IPS-11a (cell line): ENCODE data around the gene KRTAP9-6.
"Not testable (repeated sequence)": the region's sequence is repeated elsewhere in the genome, so short reads cannot be mapped to it uniquely, and the experiment has no call there.

ENCODE experiments used
- H3K4me3 ChIP-seq: one replicate; pipeline ENCODE4 v1.5.1; 2013; ENCODE audit warnings: low read depth, low read length, control low read depth

Gene KRTAP9-6, protein sequence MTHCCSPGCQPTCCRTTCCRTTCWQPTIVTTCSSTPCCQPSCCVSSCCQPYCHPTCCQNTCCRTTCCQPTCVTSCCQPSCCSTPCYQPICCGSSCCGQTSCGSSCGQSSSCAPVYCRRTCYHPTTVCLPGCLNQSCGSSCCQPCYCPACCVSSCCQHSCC

DNA sequence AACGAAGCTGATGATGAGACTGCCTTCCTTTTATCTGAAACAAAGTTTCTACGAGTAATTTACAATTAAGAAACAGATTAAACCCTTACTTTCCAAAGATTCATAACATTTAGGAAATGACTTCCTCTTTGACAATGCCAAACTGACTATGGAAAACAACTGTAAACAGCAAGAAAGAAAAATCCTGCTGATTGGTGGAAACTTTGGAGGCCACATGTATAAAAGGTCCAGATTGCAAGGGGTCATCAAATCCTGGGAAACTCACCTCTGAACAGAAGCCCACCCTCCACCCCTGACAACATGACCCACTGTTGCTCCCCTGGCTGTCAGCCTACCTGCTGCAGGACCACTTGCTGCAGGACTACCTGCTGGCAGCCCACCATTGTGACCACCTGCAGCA lies at the start of gene KRTAP9-6:
TSS of gene KRTAP9-6 (plus strand) at position 301 of the 400 bp plus-strand sequence. CDS start at position 301, 0 bp downstream.
- H3K4me3 ChIP-seq: no peak within 1 kb of the TSS

DNA sequence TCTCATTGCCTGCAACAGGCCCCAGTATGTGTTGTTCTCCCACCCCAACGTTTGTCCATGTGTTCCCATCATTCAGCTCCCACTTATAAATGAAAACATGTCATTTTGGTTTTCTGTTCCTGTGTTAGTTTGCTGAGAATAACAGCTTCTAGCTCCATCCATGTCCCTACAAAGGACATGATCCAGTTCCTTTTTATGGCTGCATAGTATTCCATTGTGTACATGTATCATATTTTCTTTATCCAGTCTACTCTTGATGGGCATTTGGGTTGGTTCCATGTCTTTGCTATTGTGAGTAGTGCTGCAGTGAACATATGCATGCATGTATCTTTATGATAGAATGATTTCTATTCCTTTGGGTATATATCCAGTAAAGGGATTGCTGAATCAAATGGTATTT lies 49.5 kb upstream of the KRTAP9-6 start:
- H3K4me3 ChIP-seq: no peak overlapping the region

DNA sequence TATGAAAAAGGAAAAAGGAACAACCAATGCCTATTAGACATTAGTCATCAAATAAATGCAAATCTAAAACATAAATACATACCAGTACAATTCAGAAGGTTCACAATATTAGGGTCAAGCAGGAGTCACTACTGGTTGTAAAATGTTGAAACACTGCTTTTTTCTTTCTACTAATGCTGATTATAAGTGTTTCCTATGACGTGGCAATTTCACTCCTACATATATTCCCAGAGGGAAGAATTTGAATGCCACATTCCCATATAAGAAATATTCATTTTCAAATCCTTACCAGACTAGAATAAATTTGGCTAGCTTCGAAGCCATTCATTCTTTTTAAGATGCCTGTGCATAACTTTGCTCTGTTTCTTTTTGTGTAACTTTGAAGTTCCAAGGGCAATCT lies 41.4 kb upstream of the KRTAP9-6 start:
- no peak overlapping the region for H3K4me3 ChIP-seq

GRCh38 chr17:41226051-41226450 lies 39.1 kb upstream of the KRTAP9-6 start:
- no peak overlapping the region for H3K4me3 ChIP-seq

DNA sequence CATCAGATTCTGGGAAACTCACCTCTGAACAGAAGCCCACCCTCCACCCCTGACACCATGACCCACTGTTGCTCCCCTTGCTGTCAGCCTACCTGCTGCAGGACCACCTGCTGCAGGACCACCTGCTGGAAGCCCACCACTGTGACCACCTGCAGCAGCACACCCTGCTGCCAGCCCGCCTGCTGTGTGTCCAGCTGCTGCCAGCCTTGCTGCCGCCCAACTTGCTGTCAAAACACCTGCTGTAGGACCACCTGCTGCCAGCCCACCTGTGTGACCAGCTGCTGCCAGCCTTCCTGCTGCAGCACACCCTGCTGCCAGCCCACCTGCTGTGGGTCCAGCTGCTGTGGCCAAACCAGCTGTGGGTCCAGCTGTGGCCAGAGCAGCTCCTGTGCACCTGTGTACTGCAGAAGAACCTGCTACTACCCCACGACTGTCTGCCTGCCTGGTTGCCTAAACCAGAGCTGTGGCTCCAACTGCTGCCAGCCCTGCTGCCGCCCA lies 38.5 kb upstream of the KRTAP9-6 start, which contains the start of gene KRTAP9-2:
TSS of gene KRTAP9-2 (plus strand) at position 51 of the 498 bp plus-strand sequence. CDS start at position 58, 7 bp downstream.
- H3K4me3 ChIP-seq: not testable (repeated sequence)

GRCh38 chr17:41230094-41230493 lies 35.1 kb upstream of the KRTAP9-6 start:
- H3K4me3 ChIP-seq: no peak overlapping the region

- no peak overlapping the region for H3K4me3 ChIP-seq
Measured at GRCh38 chr17:41231731-41232130, 33.4 kb upstream of the KRTAP9-6 start.

DNA sequence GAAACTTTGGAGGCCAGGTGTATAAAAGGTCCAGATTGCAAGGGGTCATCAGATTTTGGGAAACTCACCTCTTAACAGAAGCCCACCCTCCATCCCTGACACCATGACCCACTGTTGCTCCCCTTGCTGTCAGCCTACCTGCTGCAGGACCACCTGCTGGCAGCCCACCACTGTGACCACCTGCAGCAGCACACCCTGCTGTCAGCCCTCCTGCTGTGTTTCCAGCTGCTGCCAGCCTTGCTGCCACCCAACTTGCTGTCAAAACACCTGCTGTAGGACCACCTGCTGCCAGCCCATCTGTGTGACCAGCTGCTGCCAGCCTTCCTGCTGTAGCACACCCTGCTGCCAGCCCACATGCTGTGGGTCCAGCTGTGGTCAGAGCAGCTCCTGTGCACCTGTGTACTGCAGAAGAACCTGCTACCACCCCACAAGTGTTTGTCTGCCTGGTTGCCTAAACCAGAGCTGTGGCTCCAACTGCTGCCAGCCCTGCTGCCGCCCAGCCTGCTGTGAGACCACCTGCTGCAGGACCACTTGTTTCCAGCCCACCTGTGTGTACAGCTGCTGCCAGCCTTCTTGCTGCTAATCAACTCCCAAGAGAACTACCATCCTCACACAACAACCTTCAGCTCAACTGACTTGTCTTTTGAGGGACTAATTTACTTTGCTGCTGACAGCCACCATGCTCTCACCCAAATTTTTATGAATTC lies 32.6 kb upstream of the KRTAP9-6 start, which contains the start of gene KRTAP9-3:
TSS of gene KRTAP9-3 (plus strand) at position 51 of the 707 bp plus-strand sequence. CDS start at position 104, 53 bp downstream.
- H3K4me3 ChIP-seq: not testable (repeated sequence)

- not testable (repeated sequence) for H3K4me3 ChIP-seq
Measured at GRCh38 chr17:41237116-41237515, 28.1 kb upstream of the KRTAP9-6 start.

DNA sequence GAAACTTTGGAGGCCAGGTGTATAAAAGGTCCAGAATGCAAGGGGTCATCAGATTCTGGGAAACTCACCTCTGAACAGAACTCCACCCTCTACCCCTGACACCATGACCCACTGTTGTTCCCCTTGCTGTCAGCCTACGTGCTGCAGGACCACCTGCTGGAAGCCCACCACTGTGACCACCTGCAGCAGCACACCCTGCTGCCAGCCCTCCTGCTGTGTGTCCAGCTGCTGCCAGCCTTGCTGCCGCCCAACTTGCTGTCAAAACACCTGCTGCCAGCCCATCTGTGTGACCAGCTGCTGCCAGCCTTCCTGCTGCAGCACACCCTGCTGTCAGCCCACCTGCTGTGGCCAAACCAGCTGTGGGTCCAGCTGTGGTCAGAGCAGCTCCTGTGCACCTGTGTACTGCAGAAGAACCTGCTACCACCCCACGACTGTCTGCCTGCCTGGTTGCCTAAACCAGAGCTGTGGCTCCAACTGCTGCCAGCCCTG lies 27.2 kb upstream of the KRTAP9-6 start, which contains the start of gene KRTAP9-8:
TSS of gene KRTAP9-8 (plus strand) at position 51 of the 489 bp plus-strand sequence. CDS start at position 104, 53 bp downstream.
- H3K4me3 ChIP-seq: not testable (repeated sequence)

GRCh38 chr17:41246995-41247787 lies 18.0 kb upstream of the KRTAP9-6 start:
- not testable (repeated sequence) for H3K4me3 ChIP-seq

DNA sequence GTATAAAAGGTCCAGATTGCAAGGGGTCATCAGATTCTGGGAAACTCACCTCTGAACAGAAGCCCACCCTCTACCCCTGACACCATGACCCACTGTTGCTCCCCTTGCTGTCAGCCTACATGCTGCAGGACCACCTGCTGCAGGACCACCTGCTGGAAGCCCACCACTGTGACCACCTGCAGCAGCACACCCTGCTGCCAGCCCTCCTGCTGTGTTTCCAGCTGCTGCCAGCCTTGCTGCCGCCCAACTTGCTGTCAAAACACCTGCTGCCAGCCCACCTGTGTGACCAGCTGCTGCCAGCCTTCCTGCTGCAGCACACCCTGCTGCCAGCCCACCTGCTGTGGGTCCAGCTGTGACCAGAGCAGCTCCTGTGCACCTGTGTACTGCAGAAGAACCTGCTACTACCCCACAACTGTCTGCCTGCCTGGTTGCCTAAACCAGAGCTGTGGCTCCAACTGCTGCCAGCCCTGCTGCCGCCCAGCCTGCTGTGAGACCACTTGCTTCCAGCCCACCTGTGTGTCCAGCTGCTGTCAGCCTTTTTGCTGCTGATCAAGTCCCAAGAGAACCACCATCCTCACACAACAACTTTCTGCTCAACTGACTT lies 15.4 kb upstream of the KRTAP9-6 start, which contains the start of gene KRTAP9-4:
TSS of gene KRTAP9-4 (plus strand) at position 51 of the 604 bp plus-strand sequence. CDS start at position 85, 34 bp downstream.
- H3K4me3 ChIP-seq: not testable (repeated sequence)

DNA sequence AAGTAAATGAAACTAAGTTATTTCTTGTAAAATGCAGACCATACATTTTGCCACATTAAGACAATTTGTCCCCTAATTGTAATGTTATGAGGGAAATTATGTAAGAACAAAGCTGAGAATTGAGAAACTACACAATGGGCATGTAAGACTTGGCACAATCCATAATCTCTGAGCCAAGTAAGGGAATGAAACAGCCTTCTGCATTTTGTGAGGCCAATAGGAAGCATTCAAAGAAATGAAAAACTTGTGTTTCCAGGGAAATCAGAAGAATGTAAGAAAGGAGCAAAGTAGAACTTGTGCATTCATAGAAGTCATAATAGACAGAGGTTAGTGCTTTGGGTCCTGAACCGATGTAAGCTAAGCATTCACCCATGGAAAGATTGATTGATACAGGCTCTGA lies 13.9 kb upstream of the KRTAP9-6 start:
- no peak overlapping the region for H3K4me3 ChIP-seq

DNA sequence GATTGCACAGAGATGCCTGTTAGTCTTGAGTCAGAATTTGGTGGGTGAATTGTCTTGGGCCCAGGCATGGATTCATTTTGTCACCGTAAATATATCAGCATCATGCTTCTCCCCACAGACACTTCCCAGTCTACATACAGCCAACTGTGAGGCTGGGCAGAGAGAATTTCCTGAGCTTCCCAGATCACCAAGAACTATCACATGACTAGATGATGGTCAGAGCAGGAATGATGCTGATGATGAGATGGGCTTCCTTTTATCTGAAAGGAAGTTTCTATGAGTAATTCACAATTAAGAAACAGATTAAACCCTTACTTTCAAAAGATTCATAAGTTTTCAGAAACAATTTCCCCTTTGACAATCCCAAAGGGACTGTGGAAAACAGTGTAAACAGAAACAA lies 10.3 kb upstream of the KRTAP9-6 start:
- H3K4me3 ChIP-seq: no peak overlapping the region

DNA sequence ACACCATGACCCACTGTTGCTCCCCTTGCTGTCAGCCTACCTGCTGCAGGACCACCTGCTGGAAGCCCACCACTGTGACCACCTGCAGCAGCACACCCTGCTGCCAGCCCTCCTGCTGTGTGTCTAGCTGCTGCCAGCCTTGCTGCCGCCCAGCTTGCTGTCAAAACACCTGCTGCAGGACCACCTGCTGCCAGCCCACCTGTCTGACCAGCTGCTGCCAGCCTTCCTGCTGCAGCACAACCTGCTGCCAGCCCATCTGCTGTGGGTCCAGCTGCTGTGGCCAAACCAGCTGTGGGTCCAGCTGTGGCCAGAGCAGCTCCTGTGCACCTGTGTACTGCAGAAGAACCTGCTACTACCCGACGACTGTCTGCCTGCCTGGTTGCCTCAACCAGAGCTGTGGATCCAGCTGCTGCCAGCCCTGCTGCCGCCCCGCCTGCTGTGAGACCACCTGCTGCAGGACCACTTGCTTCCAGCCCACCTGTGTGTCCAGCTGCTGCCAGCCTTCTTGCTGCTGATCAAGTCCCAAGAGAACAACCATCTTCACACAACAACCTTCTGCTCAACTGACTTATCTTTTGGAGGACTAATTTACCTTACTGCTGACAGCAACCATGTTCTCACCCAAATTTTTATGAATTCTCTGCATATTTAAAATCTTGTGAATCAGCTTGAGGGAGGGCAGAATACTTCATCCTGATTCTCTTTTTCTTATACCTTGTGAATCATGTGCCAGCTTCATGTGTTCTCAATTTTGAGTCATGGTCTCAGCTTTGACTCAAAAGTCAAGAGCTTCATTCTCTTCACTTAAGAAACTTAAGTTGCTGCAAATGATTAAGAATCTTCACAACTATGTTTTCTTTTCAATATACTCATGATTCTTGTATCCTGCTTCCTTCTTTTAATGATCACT lies 9.5 kb upstream of the KRTAP9-6 start, which contains the start of gene KRTAP9-9:
TSS of gene KRTAP9-9 (plus strand) at position 4 of the 910 bp plus-strand sequence.
- not testable (repeated sequence) for H3K4me3 ChIP-seq

DNA sequence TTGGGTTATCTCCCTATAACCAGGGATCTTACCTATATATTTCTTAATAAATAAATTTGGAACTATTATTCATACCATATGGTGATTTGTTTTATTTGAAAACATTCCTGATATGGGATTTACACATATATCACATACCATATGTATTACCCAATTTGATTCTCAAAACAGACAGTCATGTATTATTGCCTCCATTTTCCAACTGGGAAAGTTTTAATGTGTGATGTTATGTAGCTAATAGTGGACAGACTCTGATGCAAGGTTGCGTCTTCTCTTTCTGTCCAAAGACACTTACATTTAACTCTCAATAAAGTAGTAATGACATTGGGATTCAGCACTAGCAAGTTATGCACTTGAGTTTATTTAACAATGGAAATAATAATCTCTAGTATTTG lies 8.9 kb upstream of the KRTAP9-6 start:
- no peak overlapping the region for H3K4me3 ChIP-seq

GRCh38 chr17:41258406-41258805 lies 6.8 kb upstream of the KRTAP9-6 start:
- no peak overlapping the region for H3K4me3 ChIP-seq

- no peak overlapping the region for H3K4me3 ChIP-seq
Measured at GRCh38 chr17:41263212-41263611, 2.0 kb upstream of the KRTAP9-6 start.

GRCh38 chr17:41264599-41264998 lies 579 bp upstream of the KRTAP9-6 start:
- no peak overlapping the region for H3K4me3 ChIP-seq
